Erythroblast (primary cell): Measurements from ENCODE around the gene CALN1.

Source experiments
- GATA1 ChIP-seq: IDR thresholded peaks from 2 replicates; pipeline ENCODE4 v1.6.1; 2011; ENCODE audit warnings: low read depth, mild to moderate bottlenecking, control low read depth, low read length, moderate library complexity
- POLR2A ChIP-seq: IDR thresholded peaks from 2 replicates; pipeline ENCODE4 v1.6.1; 2011; ENCODE audit warnings: mild to moderate bottlenecking, low read length

DNA sequence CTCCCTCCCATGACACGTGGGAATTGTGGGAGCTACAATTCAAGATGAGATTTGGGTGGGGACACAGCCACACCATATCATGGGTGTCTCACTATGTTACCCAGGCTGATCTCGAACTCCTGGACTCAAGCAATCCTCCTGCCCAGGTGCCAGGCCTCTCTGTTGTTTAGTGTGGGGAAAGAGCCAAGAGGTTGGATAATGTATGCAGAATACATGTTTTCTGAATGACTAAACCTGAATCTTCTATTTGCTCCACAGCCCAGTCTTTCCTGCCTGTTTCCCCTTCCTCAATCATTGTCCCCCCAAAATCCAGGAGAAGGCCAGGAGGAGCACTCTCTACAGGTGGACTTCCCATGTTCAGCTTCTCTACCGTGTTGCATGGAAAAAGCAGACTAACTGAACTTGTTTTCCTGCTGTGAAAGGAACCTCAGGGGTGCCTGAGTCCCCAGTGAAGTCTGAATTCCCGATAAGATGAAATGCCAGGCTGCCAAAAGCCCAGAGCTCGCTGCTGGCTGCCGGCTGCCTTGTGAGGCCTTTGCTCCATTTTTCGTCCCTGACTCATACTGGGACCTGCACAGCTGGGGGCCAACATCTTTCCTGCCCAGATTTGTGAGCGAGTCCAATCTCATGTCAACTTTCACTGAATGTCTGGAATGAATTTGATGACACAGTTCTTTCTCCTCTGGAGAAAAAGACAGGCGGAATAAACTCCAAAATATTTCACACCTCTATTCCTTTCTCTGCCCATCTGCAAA, 588.0 kb downstream of the CALN1 start:
- TF ChIP-seq POLR2A (no peak), GATA1 (no peak)
